Ishikawa (cell line): ENCODE data around the gene CFL2.
A peak's percentile ranks its signal among the peaks of the same experiment; 100 is the strongest.

Experiments used
- CEBPB ChIP-seq: IDR thresholded peaks from 2 replicates; pipeline ENCODE4 v1.6.1; 2012
- CREB1 ChIP-seq: IDR thresholded peaks from 2 replicates; pipeline ENCODE4 v1.6.1; 2012; ENCODE audit warnings: low read depth
- EGR1 ChIP-seq: IDR thresholded peaks from 2 replicates; pipeline ENCODE4 v1.6.1; 2012
- EP300 ChIP-seq: IDR thresholded peaks from 2 replicates; pipeline ENCODE4 v1.6.1; 2012; ENCODE audit warnings: borderline replicate concordance
- FOXM1 ChIP-seq: IDR thresholded peaks from 2 replicates; pipeline ENCODE4 v1.6.1; 2012; ENCODE audit warnings: low read depth, borderline replicate concordance
- NFIC ChIP-seq: IDR thresholded peaks from 2 replicates; pipeline ENCODE4 v1.6.1; 2012
- RAD21 ChIP-seq: IDR thresholded peaks from 2 replicates; pipeline ENCODE4 v1.6.1; 2012; ENCODE audit warnings: low read depth
- REST ChIP-seq: IDR thresholded peaks from 2 replicates; pipeline ENCODE4 v1.6.1; 2012; ENCODE audit warnings: low read depth, mild to moderate bottlenecking
- TAF1 ChIP-seq: IDR thresholded peaks from 2 replicates; pipeline ENCODE4 v1.6.1; 2012; ENCODE audit warnings: low read depth, mild to moderate bottlenecking
- TCF12 ChIP-seq: IDR thresholded peaks from 2 replicates; pipeline ENCODE4 v1.6.1; 2012; ENCODE audit warnings: low read depth
- TEAD4 ChIP-seq: IDR thresholded peaks from 2 replicates; pipeline ENCODE4 v1.6.1; 2012
- USF1 ChIP-seq: IDR thresholded peaks from 2 replicates; pipeline ENCODE4 v1.6.1; 2012
- YY1 ChIP-seq: IDR thresholded peaks from 2 replicates; pipeline ENCODE4 v1.6.1; 2012; ENCODE audit warnings: low read depth
- ZBTB7A ChIP-seq: IDR thresholded peaks from 2 replicates; pipeline ENCODE4 v1.6.1; 2012; ENCODE audit warnings: low read depth
- TF ChIP-seq, protein P1 (sequence below): IDR thresholded peaks from 2 replicates; pipeline ENCODE4 v1.6.1; 2012

CFL2 gene

DNA sequence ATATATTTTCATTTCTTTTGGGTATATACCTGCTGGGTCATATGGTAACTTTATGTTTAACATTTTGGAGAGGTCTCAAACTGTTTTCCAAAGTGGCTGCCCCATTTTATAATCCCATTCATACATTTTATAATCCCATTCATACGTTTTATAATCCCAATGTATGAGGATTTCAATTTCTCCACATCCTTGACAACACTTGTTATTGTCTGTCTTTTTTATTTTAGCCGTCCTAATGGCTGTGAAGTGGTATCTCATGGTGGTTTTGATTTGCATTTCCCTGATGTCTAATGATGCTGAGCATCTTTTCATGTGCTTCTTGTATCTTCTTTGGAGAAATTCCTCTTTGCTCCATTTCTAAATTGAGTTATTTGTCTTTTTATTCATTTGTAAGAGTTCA lies 6.7 kb upstream of the CFL2 start:
- no peak for TF ChIP-seq YY1
- TF ChIP-seq CREB1: no peak
- no peak for TF ChIP-seq CEBPB
- TF ChIP-seq EGR1: no peak
- TF ChIP-seq REST: no peak
- no peak for TF ChIP-seq RAD21
- TF ChIP-seq TAF1: no peak
- TF ChIP-seq FOXM1: no peak
- no peak for TF ChIP-seq ZBTB7A
- TF ChIP-seq, protein P1, sequence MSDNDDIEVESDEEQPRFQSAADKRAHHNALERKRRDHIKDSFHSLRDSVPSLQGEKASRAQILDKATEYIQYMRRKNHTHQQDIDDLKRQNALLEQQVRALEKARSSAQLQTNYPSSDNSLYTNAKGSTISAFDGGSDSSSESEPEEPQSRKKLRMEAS: no peak
- TF ChIP-seq TCF12: no peak
- no peak for TF ChIP-seq EP300
- no peak for TF ChIP-seq NFIC
- no peak for TF ChIP-seq TEAD4
- TF ChIP-seq USF1: no peak

GRCh38 chr14:34718750-34719304 lies 4.4 kb upstream of the CFL2 start:
- TF ChIP-seq ZBTB7A: no peak
- no peak for TF ChIP-seq REST
- no peak for TF ChIP-seq EP300
- TF ChIP-seq CREB1: no peak
- TF ChIP-seq TEAD4: no peak
- no peak for TF ChIP-seq EGR1

DNA sequence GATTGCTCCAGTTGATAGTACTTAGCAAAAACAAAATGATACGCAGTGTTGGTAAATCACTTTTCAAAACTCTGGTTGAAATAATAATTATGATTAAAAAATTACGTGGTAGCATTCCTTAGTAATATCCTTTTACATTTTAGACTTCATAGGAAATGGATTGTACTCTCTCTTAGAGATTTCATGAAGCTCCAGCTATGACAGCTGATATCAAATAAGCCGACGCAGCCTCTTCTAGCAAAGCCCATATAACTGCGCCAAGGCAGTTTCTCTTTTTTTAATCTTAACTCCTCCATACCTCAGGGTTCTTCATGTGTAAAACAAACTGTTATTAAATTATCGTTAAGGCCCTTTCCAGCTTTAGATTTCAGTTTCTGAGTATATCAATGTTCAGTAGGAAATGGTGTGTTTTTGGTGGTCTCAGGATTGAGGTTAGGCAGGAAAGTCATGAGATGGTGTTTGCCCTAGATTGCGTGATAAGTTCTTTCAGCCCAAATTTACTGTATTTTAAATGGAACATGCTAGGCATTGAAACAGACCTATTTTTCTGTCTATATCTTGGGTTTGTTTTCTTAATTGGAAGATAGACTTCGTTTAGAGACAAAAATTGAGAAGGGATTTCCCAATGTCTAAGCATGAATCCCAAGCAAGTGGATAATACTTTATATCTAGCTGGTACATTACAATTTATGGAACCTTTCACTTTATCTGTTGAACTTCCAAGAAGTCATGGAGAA lies 902 bp upstream of the CFL2 start:
- no peak for TF ChIP-seq REST
- no peak for TF ChIP-seq FOXM1
- TF ChIP-seq CREB1: no peak
- no peak for TF ChIP-seq NFIC
- no peak for TF ChIP-seq YY1
- no peak for TF ChIP-seq EGR1
- TF ChIP-seq, protein P1: no peak
- no peak for TF ChIP-seq ZBTB7A
- no peak for TF ChIP-seq USF1
- TF ChIP-seq EP300: no peak

DNA sequence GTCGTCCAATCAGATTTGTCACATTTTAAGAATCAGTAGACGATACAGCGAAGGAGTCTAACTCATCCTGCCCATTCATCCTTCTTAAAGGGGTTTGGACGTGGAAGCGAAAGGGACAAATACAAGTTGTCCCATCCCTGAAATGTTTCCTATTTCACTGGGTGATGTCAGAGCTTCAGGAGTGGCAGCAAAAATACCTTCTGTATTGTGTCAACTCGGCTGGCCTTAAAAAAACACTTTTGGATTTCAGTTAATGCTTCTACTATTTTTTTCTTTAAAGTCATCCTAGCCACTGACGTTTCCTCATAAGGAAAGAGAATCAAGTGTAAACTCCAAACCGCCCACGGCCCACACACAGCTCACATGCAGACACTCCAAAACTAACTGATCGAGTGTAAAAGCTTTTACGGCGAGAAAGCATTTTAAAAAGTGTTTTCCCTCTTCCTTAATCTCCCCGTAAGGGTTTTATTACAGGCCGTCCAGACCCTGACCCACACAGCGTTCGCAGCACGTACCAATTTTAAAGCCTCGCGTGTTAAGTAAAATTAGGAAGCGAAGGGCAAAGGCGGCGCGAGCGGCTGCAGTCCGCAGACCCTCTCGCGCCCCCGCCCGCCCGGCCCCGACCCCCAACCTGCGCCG lies 593 bp downstream of the CFL2 start:
- TF ChIP-seq REST (no peak), RAD21 (no peak), YY1 (no peak), NFIC (no peak), EP300 (no peak), TAF1 (no peak), EGR1 (no peak), CEBPB (no peak), ZBTB7A (no peak), USF1 (no peak), TEAD4 (0 out of 2 replicates have a peak, but pooled peaks have one; percentile 27), CREB1 (no peak), TCF12 (no peak)
- TF ChIP-seq, protein P1: 0 out of 2 replicates have a peak, but pooled peaks have one; percentile 16
